ENCODE measurements around the gene TOP1.

Gene TOP1

GRCh38 chr20:41101660-41102059 is 73.0 kb downstream of the TOP1 start:
- no peak for DNase-seq (ENCODE audit: low spot score)
- H3K4me1 ChIP-seq (ENCODE audit: insufficient read depth, poor library complexity, severe bottlenecking), result no peaks in the 10 kb centered on the region

GRCh38 chr20:41108531-41108930 is 79.9 kb downstream of the TOP1 start:
- Histone ChIP-seq H3K4me3 (ENCODE audit: severe bottlenecking) (no peak overlapping the region), H3K9me3 (ENCODE audit: severe bottlenecking) (no peaks in the 10 kb centered on the region), H3K27me3 (ENCODE audit: insufficient read depth, poor library complexity, severe bottlenecking) (no peaks in the 10 kb centered on the region), H3K27ac (ENCODE audit: poor library complexity, severe bottlenecking) (no peak overlapping the region), H3K4me1 (ENCODE audit: insufficient read depth, poor library complexity, severe bottlenecking) (peaks cover 4% of the 10 kb centered on the region), H3K36me3 (ENCODE audit: low read depth) (peaks cover 98% of the 10 kb centered on the region)
- no peak for ATAC-seq (ENCODE audit: low read depth)
- no peak for TF ChIP-seq CTCF (IDR thresholded peaks at IDR 0.05; ENCODE audit: poor library complexity, severe bottlenecking)
- DNase-seq (ENCODE audit: low spot score), result no peak

More at GRCh38 chr20:41101660-41102059, 73.0 kb downstream of the TOP1 start:
- no peak for ATAC-seq (ENCODE audit: low read depth)
- H3K4me3 ChIP-seq (ENCODE audit: severe bottlenecking), result no peak overlapping the region
- no peaks in the 10 kb centered on the region for H3K27me3 ChIP-seq (ENCODE audit: insufficient read depth, poor library complexity, severe bottlenecking)
- H3K9me3 ChIP-seq (ENCODE audit: severe bottlenecking), result no peaks in the 10 kb centered on the region
- H3K36me3 ChIP-seq (ENCODE audit: low read depth), result peaks cover 100% of the 10 kb centered on the region
- TF ChIP-seq CTCF (IDR thresholded peaks at IDR 0.05; ENCODE audit: poor library complexity, severe bottlenecking), result no peak
- H3K27ac ChIP-seq (ENCODE audit: poor library complexity, severe bottlenecking), result no peak overlapping the region

GRCh38 chr20:41110012-41110411 is 81.4 kb downstream of the TOP1 start:
- peaks cover 4% of the 10 kb centered on the region for H3K4me1 ChIP-seq (ENCODE audit: insufficient read depth, poor library complexity, severe bottlenecking)
- DNase-seq (ENCODE audit: low spot score), result no peak
- no peaks in the 10 kb centered on the region for H3K9me3 ChIP-seq (ENCODE audit: severe bottlenecking)
- no peak overlapping the region for H3K4me3 ChIP-seq (ENCODE audit: severe bottlenecking)
- H3K36me3 ChIP-seq (ENCODE audit: low read depth), result peaks cover 98% of the 10 kb centered on the region
- H3K27me3 ChIP-seq (ENCODE audit: insufficient read depth, poor library complexity, severe bottlenecking), result no peaks in the 10 kb centered on the region
- no peak for ATAC-seq (ENCODE audit: low read depth)
- H3K27ac ChIP-seq (ENCODE audit: poor library complexity, severe bottlenecking), result no peak overlapping the region
- no peak for TF ChIP-seq CTCF (IDR thresholded peaks at IDR 0.05; ENCODE audit: poor library complexity, severe bottlenecking)

GRCh38 chr20:41110930-41111577 is 82.4 kb downstream of the TOP1 start:
- Histone ChIP-seq H3K9me3 (ENCODE audit: severe bottlenecking) (no peaks in the 10 kb centered on the region), H3K4me1 (ENCODE audit: insufficient read depth, poor library complexity, severe bottlenecking) (peaks cover 4% of the 10 kb centered on the region), H3K4me3 (ENCODE audit: severe bottlenecking) (no peak overlapping the region), H3K27me3 (ENCODE audit: insufficient read depth, poor library complexity, severe bottlenecking) (no peaks in the 10 kb centered on the region), H3K27ac (ENCODE audit: poor library complexity, severe bottlenecking) (peak overlapping the region; percentile 2), H3K36me3 (ENCODE audit: low read depth) (peaks cover 98% of the 10 kb centered on the region)
- DNase-seq (ENCODE audit: low spot score) (no peak), ATAC-seq (ENCODE audit: low read depth) (peak; percentile 69)
- no peak for TF ChIP-seq CTCF (IDR thresholded peaks at IDR 0.05; ENCODE audit: poor library complexity, severe bottlenecking)

GRCh38 chr20:41111578-41111951 is 82.9 kb downstream of the TOP1 start:
- Histone ChIP-seq H3K36me3 (ENCODE audit: low read depth) (peaks cover 98% of the 10 kb centered on the region), H3K4me3 (ENCODE audit: severe bottlenecking) (no peak overlapping the region), H3K9me3 (ENCODE audit: severe bottlenecking) (no peaks in the 10 kb centered on the region), H3K27ac (ENCODE audit: poor library complexity, severe bottlenecking) (no peak overlapping the region), H3K27me3 (ENCODE audit: insufficient read depth, poor library complexity, severe bottlenecking) (no peaks in the 10 kb centered on the region), H3K4me1 (ENCODE audit: insufficient read depth, poor library complexity, severe bottlenecking) (peaks cover 4% of the 10 kb centered on the region)
- TF ChIP-seq CTCF (IDR thresholded peaks at IDR 0.05; ENCODE audit: poor library complexity, severe bottlenecking), result no peak
- ATAC-seq (ENCODE audit: low read depth), result no peak
- no peak for DNase-seq (ENCODE audit: low spot score)
